Lung (tissue), 12 donors: ENCODE measurements around the gene ANKRD33. TPM values are rescaled to one million over a fixed set of nuclear protein-coding genes. Genes with fewer than 3 reads are reported as not detected.
A peak's percentile ranks its signal among the peaks of the same experiment; 100 is the strongest.

Source experiments
- ATAC-seq: fragments of 200-7000 bp; cut with Tn5 transposase; one replicate; pipeline ENCODE4 v1.9.1; 2020; ENCODE audit warnings: moderate number of reproducible peaks; ENCODE audit not compliant: insufficient read depth, low FRiP score
- DNase-seq, 3 donors: peaks; one replicate each; pipeline ENCODE4 v3.0.0-alpha.2; 2013 to 2017
- H3K27ac ChIP-seq, 2 donors: one replicate each; pipeline ENCODE4 v1.5.1; 2013; ENCODE audit warnings: mild to moderate bottlenecking in 2 of 2, moderate library complexity in 2 of 2, control low read depth in 1 of 2, inconsistent platforms in 1 of 2, low read depth in 1 of 2, low read length in 1 of 2
- H3K27me3 ChIP-seq, 3 donors: one replicate each; pipeline ENCODE4 v1.5.1; 2013; ENCODE audit warnings: low read length in 2 of 3; ENCODE audit not compliant: control insufficient read depth in 3 of 3, insufficient read depth in 3 of 3
- H3K36me3 ChIP-seq, 4 donors: one replicate each; pipeline ENCODE4 v1.5.1; 2013; ENCODE audit warnings: low read length in 4 of 4, mild to moderate bottlenecking in 1 of 4, moderate library complexity in 1 of 4; ENCODE audit not compliant: control insufficient read depth in 4 of 4, insufficient read depth in 4 of 4
- H3K4me1 ChIP-seq, 5 donors: one replicate each; pipeline ENCODE4 v1.5.1; 2013; ENCODE audit warnings: low read length in 5 of 5, mild to moderate bottlenecking in 2 of 5, moderate library complexity in 1 of 5; ENCODE audit not compliant: control insufficient read depth in 5 of 5, insufficient read depth in 5 of 5
- H3K4me3 ChIP-seq: one replicate; pipeline ENCODE4 v1.5.1; 2013; ENCODE audit warnings: mild to moderate bottlenecking, control low read depth, moderate library complexity
- H3K9ac ChIP-seq, 2 donors: one replicate each; pipeline ENCODE4 v1.5.1; 2013; ENCODE audit warnings: low read length in 2 of 2, control low read depth in 1 of 2; ENCODE audit not compliant: insufficient read depth in 1 of 2
- H3K9me3 ChIP-seq, 4 donors: one replicate each; pipeline ENCODE4 v1.5.1; 2013; ENCODE audit warnings: low read length in 3 of 4, mild to moderate bottlenecking in 1 of 4, moderate library complexity in 1 of 4; ENCODE audit not compliant: control insufficient read depth in 4 of 4, insufficient read depth in 3 of 4
- WGBS, 2 donors: extraction: QIAGEN DNeasy Blood & Tissue Kit; methylation state at CpG; one replicate each; pipeline ENCODE4 v1.1.7; 2013; 5-methylcytosine and 5-hydroxymethylcytosine counted together
- polyA plus RNA-seq, 2 donors: library from polyadenylated mRNA; stranded (reverse); fragments of 200-250 nt; gene quantifications; one replicate each; pipeline ENCODE4 v1.2.1, GENCODE V29; 2013
- total RNA-seq, 2 donors: library from RNA; depleted of rRNA in 1 of 2; stranded (reverse); fragments of >200 nt in 1 of 2; gene quantifications; one replicate each; pipeline ENCODE4 v1.2.1, GENCODE V29; 2014 to 2021
- TF ChIP-seq, protein P1 (sequence below): IDR thresholded peaks from 2 replicates; pipeline ENCODE4 v1.5.1; 2012; ENCODE audit warnings: mild to moderate bottlenecking; ENCODE audit errors: control extremely low read depth, extremely low read depth
- donor health status: control.
- donor health status: control.
- donor health status: Bipolar disorder and iron deficiency.
- donor health status: healthy.
- donor health status: DM: yes; HTN: yes; CAD: no.

ANKRD33 gene
- total and polyA plus RNA-seq, 4 donors: 0.14 to 0.50 (median 0.23) TPM

GRCh38 chr12:51848326-51848727 lies 39.6 kb upstream of the ANKRD33 start, which contains the start of gene FIGNL2:
TSS of gene FIGNL2 (minus strand) at chr12:51848718. CDS start at chr12:51822413, 26,305 bp downstream.
- no peak for DNase-seq
- Histone ChIP-seq H3K27me3 (peaks cover 0 to 4% (median 3%) of the 10 kb centered on the region in 3 donors), H3K9ac (no peak within 1 kb of the TSS), H3K9me3 (peaks cover 0 to 2% (median 0%) of the 10 kb centered on the region in 4 donors), H3K4me3 (peak within 1 kb of the TSS; percentile 21), H3K4me1 (peaks cover 0 to 19% (median 7%) of the 10 kb centered on the region in 5 donors), H3K27ac (peak within 1 kb of the TSS; percentile 30 to 42), H3K36me3 (no peaks in the 10 kb centered on the region)
- WGBS, 2 donors: 3 to 7% methylated on average over 6 to 51 of the region's 51 CpGs
- no peak for ATAC-seq
- TF ChIP-seq, protein P1, sequence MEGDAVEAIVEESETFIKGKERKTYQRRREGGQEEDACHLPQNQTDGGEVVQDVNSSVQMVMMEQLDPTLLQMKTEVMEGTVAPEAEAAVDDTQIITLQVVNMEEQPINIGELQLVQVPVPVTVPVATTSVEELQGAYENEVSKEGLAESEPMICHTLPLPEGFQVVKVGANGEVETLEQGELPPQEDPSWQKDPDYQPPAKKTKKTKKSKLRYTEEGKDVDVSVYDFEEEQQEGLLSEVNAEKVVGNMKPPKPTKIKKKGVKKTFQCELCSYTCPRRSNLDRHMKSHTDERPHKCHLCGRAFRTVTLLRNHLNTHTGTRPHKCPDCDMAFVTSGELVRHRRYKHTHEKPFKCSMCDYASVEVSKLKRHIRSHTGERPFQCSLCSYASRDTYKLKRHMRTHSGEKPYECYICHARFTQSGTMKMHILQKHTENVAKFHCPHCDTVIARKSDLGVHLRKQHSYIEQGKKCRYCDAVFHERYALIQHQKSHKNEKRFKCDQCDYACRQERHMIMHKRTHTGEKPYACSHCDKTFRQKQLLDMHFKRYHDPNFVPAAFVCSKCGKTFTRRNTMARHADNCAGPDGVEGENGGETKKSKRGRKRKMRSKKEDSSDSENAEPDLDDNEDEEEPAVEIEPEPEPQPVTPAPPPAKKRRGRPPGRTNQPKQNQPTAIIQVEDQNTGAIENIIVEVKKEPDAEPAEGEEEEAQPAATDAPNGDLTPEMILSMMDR: no peak

- H3K4me3 ChIP-seq: peak overlapping the region; percentile 3
- WGBS, 2 donors: 43 to 71% methylated on average over 45 to 53 of the region's 57 CpGs
- peaks cover 0 to 19% (median 7%) of the 10 kb centered on the region in 5 donors for H3K4me1 ChIP-seq
- ATAC-seq (no peak), DNase-seq (peak; percentile 53 to 74 (median 61))
- no peak overlapping the region for H3K9ac ChIP-seq
- H3K27ac ChIP-seq: peak overlapping the region; percentile 23 to 34
- H3K27me3 ChIP-seq: peaks cover 0 to 4% (median 3%) of the 10 kb centered on the region in 3 donors
- TF ChIP-seq, protein P1: no peak
- H3K36me3 ChIP-seq: no peaks in the 10 kb centered on the region
- peaks cover 0 to 2% (median 0%) of the 10 kb centered on the region in 4 donors for H3K9me3 ChIP-seq
Observed at GRCh38 chr12:51848841-51849735, 38.8 kb upstream of the ANKRD33 start.

DNA sequence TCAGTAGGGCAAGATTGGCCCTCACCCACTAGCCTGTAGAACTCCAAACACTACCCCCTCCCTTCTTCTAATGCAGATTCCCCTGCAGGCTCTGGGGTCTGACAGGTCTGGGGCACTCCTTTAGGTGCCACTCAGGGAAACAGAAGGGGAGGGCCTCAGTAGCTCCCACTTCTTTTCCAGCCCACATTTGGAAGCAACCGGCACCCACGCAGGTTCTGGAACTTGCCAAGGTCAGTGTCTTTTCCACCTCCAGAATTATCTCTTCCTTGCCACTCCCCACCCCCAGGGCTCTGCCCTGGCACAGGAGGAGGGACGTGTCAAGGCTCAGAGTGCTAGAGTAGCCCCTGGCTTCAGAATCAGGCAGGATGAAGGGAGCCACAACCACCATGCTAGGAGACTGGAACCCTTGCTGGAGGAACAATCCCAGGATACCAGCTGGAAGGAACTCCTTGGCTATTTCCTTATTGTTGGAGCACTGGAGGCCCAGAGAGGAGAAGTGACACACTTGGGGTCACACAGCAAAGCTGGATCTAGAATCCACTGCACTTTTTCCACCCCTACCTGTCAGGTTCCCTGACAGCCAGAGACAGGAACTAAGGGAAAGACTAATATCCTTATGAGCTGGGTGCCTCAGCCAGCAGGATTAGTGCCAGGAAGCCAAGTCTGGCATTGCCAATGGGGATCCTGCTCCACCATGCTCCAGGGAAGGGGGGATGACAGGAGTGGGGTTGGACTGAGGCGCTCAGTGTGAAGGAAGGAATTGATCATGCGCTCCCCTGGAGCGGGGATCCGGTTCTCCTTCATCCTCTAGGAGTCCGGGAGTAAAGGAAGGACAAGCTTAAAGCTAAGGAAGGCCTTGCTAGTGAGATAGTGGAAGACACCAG lies 37.6 kb upstream of the ANKRD33 start:
- Histone ChIP-seq H3K4me1 (peaks cover 0 to 19% (median 7%) of the 10 kb centered on the region in 5 donors), H3K9ac (no peak overlapping the region), H3K27me3 (peaks cover 0 to 4% (median 3%) of the 10 kb centered on the region in 3 donors), H3K36me3 (no peaks in the 10 kb centered on the region), H3K27ac (peak overlapping the region in 1 of 2 donors; percentile 34), H3K9me3 (peaks cover 0 to 2% (median 0%) of the 10 kb centered on the region in 4 donors), H3K4me3 (no peak overlapping the region)
- DNase-seq (no peak), ATAC-seq (no peak)
- TF ChIP-seq, protein P1: no peak
- 80 to 84% methylated on average over 8 of the region's 8 CpGs for WGBS, 2 donors
